NK-92 treated with Interleukin-12 subunit alpha and Interleukin-12 subunit beta, amount 100 ng/mL, for 24 hours (cell line): ENCODE results near the gene PRC1.

ENCODE experiments used
- DNase-seq: peaks from one replicate; lab custom pipeline; 2025; lab: John Stamatoyannopoulos, UW

Gene PRC1

GRCh38 chr15:90955624-90956273, 38.6 kb downstream of the PRC1 start:
- DNase-seq: no peak

GRCh38 chr15:90954712-90955623, 39.4 kb downstream of the PRC1 start, which contains the start of gene RCCD1:
TSS of gene RCCD1 (plus strand) at chr15:90954884. CDS start at chr15:90956735, 1,851 bp downstream.
- peak; percentile 94 for DNase-seq

- DNase-seq: no peak
Observed at GRCh38 chr15:90953947-90954711, 40.2 kb downstream of the PRC1 start.

- no peak for DNase-seq
Observed at GRCh38 chr15:90952901-90953677, 41.2 kb downstream of the PRC1 start.

GRCh38 chr15:90950676-90951075, 43.7 kb downstream of the PRC1 start:
- no peak for DNase-seq

- no peak for DNase-seq
Observed at GRCh38 chr15:90949979-90950675, 44.2 kb downstream of the PRC1 start.

GRCh38 chr15:90948506-90948905, 45.8 kb downstream of the PRC1 start:
- DNase-seq: no peak

GRCh38 chr15:90947577-90948357, 46.6 kb downstream of the PRC1 start:
- DNase-seq: no peak

- DNase-seq: no peak
Observed at GRCh38 chr15:90946941-90947576, 47.3 kb downstream of the PRC1 start.

GRCh38 chr15:90946538-90946937, 47.8 kb downstream of the PRC1 start:
- no peak for DNase-seq

- no peak for DNase-seq
Observed at GRCh38 chr15:90945091-90945490, 49.2 kb downstream of the PRC1 start.

- DNase-seq: no peak
Observed at GRCh38 chr15:90942354-90943120, 51.8 kb downstream of the PRC1 start.

- no peak for DNase-seq
Observed at GRCh38 chr15:90941038-90941437, 53.3 kb downstream of the PRC1 start.

GRCh38 chr15:90939756-90940155, 54.6 kb downstream of the PRC1 start:
- no peak for DNase-seq

- DNase-seq: no peak
Observed at GRCh38 chr15:90938261-90938660, 56.1 kb downstream of the PRC1 start.

- no peak for DNase-seq
Observed at GRCh38 chr15:90936823-90937222, 57.5 kb downstream of the PRC1 start.

GRCh38 chr15:90934949-90935751, 59.2 kb downstream of the PRC1 start, which contains the start of gene UNC45A:
TSS of gene UNC45A (plus strand) at chr15:90935285. CDS start at chr15:90935325, 40 bp downstream.
- DNase-seq: peak; percentile 95
